Karpas-422 (cell line): ENCODE results near the gene SLC16A6. TPM values are rescaled to one million over a fixed set of nuclear protein-coding genes. Genes with fewer than 3 reads are reported as not detected.
"Not testable (repeated sequence)": the region's sequence is repeated elsewhere in the genome, so short reads cannot be mapped to it uniquely, and the experiment has no call there.

Source experiments
- DNase-seq: peaks from one replicate; pipeline ENCODE4 v3.0.0-alpha.2; 2015
- H2AFZ ChIP-seq: fragments of 200-600 bp; sonication (generic); 2 replicates; pipeline ENCODE4 v1.6.1; 2014; ENCODE audit warnings: antibody characterized with exemption, low read length, mixed read lengths
- H3K27ac ChIP-seq: fragments of 200-600 bp; sonication (generic); 2 replicates; pipeline ENCODE4 v1.5.1; 2014; ENCODE audit warnings: mild to moderate bottlenecking, low read length, moderate library complexity
- H3K27me3 ChIP-seq: fragments of 200-600 bp; sonication (generic); 2 replicates; pipeline ENCODE4 v1.6.1; 2014; ENCODE audit warnings: low read length, mixed read lengths
- H3K36me3 ChIP-seq: fragments of 200-600 bp; sonication (generic); 2 replicates; pipeline ENCODE4 v1.6.1; 2014; ENCODE audit warnings: low read length, mixed read lengths; ENCODE audit not compliant: insufficient read depth
- H3K4me1 ChIP-seq: fragments of 200-600 bp; sonication (generic); 2 replicates; pipeline ENCODE4 v1.6.1; 2014; ENCODE audit warnings: mild to moderate bottlenecking, low read length, mixed read lengths
- H3K4me2 ChIP-seq: fragments of 200-600 bp; sonication (generic); 2 replicates; pipeline ENCODE4 v1.6.1; 2014; ENCODE audit warnings: low read length, low read depth, mild to moderate bottlenecking; ENCODE audit not compliant: poor library complexity, severe bottlenecking
- H3K4me3 ChIP-seq: fragments of 200-600 bp; sonication (generic); 2 replicates; pipeline ENCODE4 v1.5.1; 2014; ENCODE audit warnings: mild to moderate bottlenecking, antibody characterized with exemption, low read length, mixed read lengths
- H3K79me2 ChIP-seq: fragments of 200-600 bp; sonication (generic); 2 replicates; pipeline ENCODE4 v1.6.1; 2014; ENCODE audit warnings: mild to moderate bottlenecking, low read length, mixed read lengths
- H3K9ac ChIP-seq: fragments of 200-600 bp; sonication (generic); 2 replicates; pipeline ENCODE4 v1.6.0; 2014; ENCODE audit warnings: low read length
- H3K9me2 ChIP-seq: fragments of 200-600 bp; sonication (generic), shearing (Covaris generic); replicated peaks from 2 replicates; pipeline ENCODE4 v1.6.0; 2014; ENCODE audit warnings: mild to moderate bottlenecking, low read length, moderate library complexity; ENCODE audit not compliant: insufficient read depth
- H3K9me3 ChIP-seq: fragments of 300-700, 200-600 bp; sonication (generic); 2 replicates; pipeline ENCODE4 v1.6.1; 2014; ENCODE audit warnings: low read length, mixed read lengths
- H4K20me1 ChIP-seq: fragments of 200-600 bp; sonication (generic); 2 replicates; pipeline ENCODE4 v1.6.1; 2014; ENCODE audit warnings: mild to moderate bottlenecking, antibody characterized with exemption, low read length, low read depth; ENCODE audit not compliant: insufficient read depth
- total RNA-seq: library from RNA; depleted of rRNA; stranded (reverse); fragments of >200 nt; shearing (Covaris generic); gene quantifications from 2 replicates; pipeline ENCODE4 v1.2.3, GENCODE V29; 2014; ENCODE audit warnings: low replicate concordance; rRNA removed

SLC16A6 gene
- total RNA-seq, 1 experiment from 2014 or later = 59.9 TPM

- Histone ChIP-seq H3K27me3 (no peaks in the 10 kb centered on the region), H3K9me2 (no peaks in the 10 kb centered on the region), H3K4me1 (peaks cover 50% of the 10 kb centered on the region), H3K4me3 (no peak overlapping the region), H3K9me3 (no peaks in the 10 kb centered on the region), H2AFZ (no peak overlapping the region), H4K20me1 (no peaks in the 10 kb centered on the region), H3K27ac (peak overlapping the region; percentile 66), H3K4me2 (no peak overlapping the region), H3K9ac (no peak overlapping the region), H3K79me2 (peaks cover 59% of the 10 kb centered on the region), H3K36me3 (peaks cover 11% of the 10 kb centered on the region; the same call in 1 of the 2 replicates)
- DNase-seq = no peak
Measured at GRCh38 chr17:68222606-68223005, 68.3 kb downstream of the SLC16A6 start.

DNA sequence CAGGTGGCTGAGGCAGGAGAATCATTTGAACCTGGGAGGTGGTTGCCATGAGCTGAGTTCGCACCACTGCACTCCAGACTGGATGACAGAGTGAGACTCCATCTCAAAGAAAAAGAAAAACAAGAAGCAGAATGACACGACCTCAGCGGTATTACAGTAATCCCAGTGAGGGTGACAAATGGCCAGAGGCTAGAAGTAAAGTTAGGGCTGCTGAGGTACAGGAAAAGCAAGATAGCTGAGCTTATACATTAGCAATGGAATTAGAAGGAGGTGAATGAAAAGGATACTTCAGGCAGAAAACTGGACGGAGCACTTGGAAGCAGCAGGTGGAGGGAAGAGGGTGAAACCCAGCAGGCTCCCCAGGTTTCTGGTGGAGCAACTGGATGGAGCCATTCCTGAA lies 69.1 kb downstream of the SLC16A6 start:
- Histone ChIP-seq H3K4me2 (no peak overlapping the region), H4K20me1 (no peaks in the 10 kb centered on the region), H3K27me3 (no peaks in the 10 kb centered on the region), H3K9me3 (no peaks in the 10 kb centered on the region), H3K4me3 (no peak overlapping the region), H3K27ac (peak overlapping the region; percentile 50), H3K4me1 (peaks cover 52% of the 10 kb centered on the region), H3K36me3 (peaks cover 11% of the 10 kb centered on the region; the same call in 1 of the 2 replicates), H2AFZ (no peak overlapping the region), H3K79me2 (peaks cover 65% of the 10 kb centered on the region), H3K9me2 (no peaks in the 10 kb centered on the region), H3K9ac (no peak overlapping the region)
- DNase-seq = no peak

DNA sequence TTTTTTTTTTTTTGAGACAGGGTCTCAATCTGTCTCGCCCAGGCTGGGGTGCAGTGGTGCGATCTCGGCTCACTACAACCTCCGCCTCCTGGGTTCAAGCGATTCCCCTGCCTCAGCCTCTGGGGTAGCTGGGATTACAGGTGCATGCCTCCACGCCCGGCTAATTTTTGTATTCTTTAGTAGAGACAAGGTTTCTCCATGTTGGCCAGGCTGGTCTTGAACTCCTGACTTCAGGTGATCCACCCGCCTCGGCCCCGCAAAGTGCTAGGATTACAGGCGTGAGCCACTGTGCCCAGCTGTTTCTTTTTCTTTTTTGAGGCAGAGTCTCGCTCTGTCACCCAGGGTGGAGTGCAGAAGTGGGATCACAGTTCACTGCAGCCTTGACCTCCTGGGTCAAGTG lies 70.1 kb downstream of the SLC16A6 start:
- H4K20me1 ChIP-seq, H3K27ac ChIP-seq, DNase-seq, H2AFZ ChIP-seq, H3K27me3 ChIP-seq, H3K9me3 ChIP-seq, H3K9me2 ChIP-seq, H3K4me3 ChIP-seq, H3K4me2 ChIP-seq, H3K9ac ChIP-seq: not testable (repeated sequence)
- peaks cover 42% of the 10 kb centered on the region for H3K4me1 ChIP-seq
- H3K36me3 ChIP-seq = peaks cover 11% of the 10 kb centered on the region; the same call in 1 of the 2 replicates
- H3K79me2 ChIP-seq = peaks cover 65% of the 10 kb centered on the region

DNA sequence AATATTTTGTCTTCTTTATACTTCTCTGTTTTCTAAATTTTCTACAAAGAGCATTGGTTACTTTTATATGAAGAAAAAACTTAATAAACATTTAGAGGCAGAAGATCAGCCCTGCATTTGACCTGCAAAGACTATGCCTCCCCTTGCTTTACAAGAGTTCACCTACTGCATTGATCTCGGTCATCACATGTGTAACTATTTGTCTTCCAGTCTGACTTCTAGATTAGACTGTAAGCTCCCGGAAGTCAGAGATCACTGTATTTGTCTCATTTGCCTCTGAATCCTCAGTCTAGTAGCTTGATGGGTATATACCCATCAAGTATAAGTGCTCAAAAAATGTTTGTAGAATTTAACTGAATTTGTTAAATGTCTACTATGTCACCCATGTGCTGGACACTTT lies 70.7 kb downstream of the SLC16A6 start:
- peak overlapping the region; percentile 70 for H3K27ac ChIP-seq
- not testable (repeated sequence) for H2AFZ ChIP-seq, H3K9ac ChIP-seq, H3K9me2 ChIP-seq, H3K27me3 ChIP-seq, H4K20me1 ChIP-seq, H3K4me3 ChIP-seq, DNase-seq, H3K4me2 ChIP-seq, H3K9me3 ChIP-seq
- H3K79me2 ChIP-seq = peaks cover 61% of the 10 kb centered on the region
- peaks cover 11% of the 10 kb centered on the region; the same call in 1 of the 2 replicates for H3K36me3 ChIP-seq
- peaks cover 36% of the 10 kb centered on the region for H3K4me1 ChIP-seq

GRCh38 chr17:68219429-68219828 lies 71.5 kb downstream of the SLC16A6 start:
- H3K9me2 ChIP-seq, H2AFZ ChIP-seq, DNase-seq, H3K27me3 ChIP-seq, H3K4me2 ChIP-seq, H3K4me3 ChIP-seq, H3K9ac ChIP-seq, H3K9me3 ChIP-seq, H4K20me1 ChIP-seq: not testable (repeated sequence)
- Histone ChIP-seq H3K36me3 (peaks cover 11% of the 10 kb centered on the region; the same call in 1 of the 2 replicates), H3K27ac (peak overlapping the region; percentile 70), H3K4me1 (peaks cover 29% of the 10 kb centered on the region), H3K79me2 (peaks cover 65% of the 10 kb centered on the region)

Other genes with a start within 250 kb of the SLC16A6 start
- gene AMZ2, start 43.1 kb downstream of the SLC16A6 start, total RNA-seq = 66.7 and 136 TPM in 2 replicates
- 47.1 and 63.2 TPM in 2 replicates for gene ARSG, start 368 bp upstream of the SLC16A6 start, total RNA-seq
- 28.7 and 33.0 TPM in 2 replicates for gene WIPI1, start 166.4 kb upstream of the SLC16A6 start, total RNA-seq
- gene PRKAR1A, start 221.3 kb upstream of the SLC16A6 start, total RNA-seq = 201 and 234 TPM in 2 replicates